Smooth muscle cell (in vitro differentiated cells): Measurements from ENCODE around the gene OR2D3. TPM values are rescaled to one million over a fixed set of nuclear protein-coding genes. Genes with fewer than 3 reads are reported as not detected.
"Not testable (repeated sequence)": the region's sequence is repeated elsewhere in the genome, so short reads cannot be mapped to it uniquely, and the experiment has no call there.

ENCODE experiments used
- DNase-seq: peaks from one replicate; lab custom pipeline; 2025; ENCODE audit not compliant: unreplicated experiment; lab: John Stamatoyannopoulos, UW
- H2AFZ ChIP-seq: fragments of 200-600 bp; sonication (generic); 2 replicates; pipeline ENCODE4 v1.6.0; 2016; ENCODE audit warnings: antibody characterized with exemption, low read depth, mild to moderate bottlenecking
- H3F3A ChIP-seq: fragments of 200-600 bp; sonication (generic); 2 replicates; pipeline ENCODE4 v1.6.0; 2017; ENCODE audit warnings: antibody characterized with exemption, low read depth
- H3K27ac ChIP-seq: fragments of 200-600 bp; sonication (generic); 2 replicates; pipeline ENCODE4 v1.5.1; 2016; ENCODE audit warnings: low read depth, mild to moderate bottlenecking
- H3K27me3 ChIP-seq: fragments of 200-600 bp; sonication (generic); 2 replicates; pipeline ENCODE4 v1.6.1; 2016; ENCODE audit warnings: low read depth, mild to moderate bottlenecking
- H3K36me3 ChIP-seq: fragments of 200-600 bp; sonication (generic); 2 replicates; pipeline ENCODE4 v1.5.1; 2016; ENCODE audit warnings: low read depth
- H3K4me1 ChIP-seq: fragments of 200-600 bp; sonication (generic); 2 replicates; pipeline ENCODE4 v1.5.1; 2016; ENCODE audit warnings: low read depth
- H3K4me2 ChIP-seq: fragments of 200-600 bp; sonication (generic); 2 replicates; pipeline ENCODE4 v1.6.0; 2016; ENCODE audit warnings: mild to moderate bottlenecking
- H3K4me3 ChIP-seq: fragments of 200-600 bp; sonication (generic); 2 replicates; pipeline ENCODE4 v1.5.1; 2016; ENCODE audit warnings: mild to moderate bottlenecking
- H3K79me2 ChIP-seq: fragments of 200-600 bp; sonication (generic); 2 replicates; pipeline ENCODE4 v1.6.0; 2016; ENCODE audit warnings: low read depth, mild to moderate bottlenecking
- H3K9ac ChIP-seq: fragments of 200-600 bp; sonication (generic); 2 replicates; pipeline ENCODE4 v1.6.0; 2016; ENCODE audit warnings: low read depth
- H3K9me3 ChIP-seq: fragments of 200-600 bp; sonication (generic); replicated peaks from 2 replicates; pipeline ENCODE4 v1.5.1; 2016; ENCODE audit warnings: low read depth
- H4K20me1 ChIP-seq: fragments of 200-600 bp; sonication (generic); 2 replicates; pipeline ENCODE4 v1.6.0; 2016; ENCODE audit warnings: low read depth
- WGBS: methylation state at CpG from one replicate; pipeline ENCODE4 v1.1.7; 2016; ENCODE audit warnings: low lambda C conversion rate; 5-methylcytosine and 5-hydroxymethylcytosine counted together
- polyA plus RNA-seq: library from polyadenylated mRNA; unstranded; fragments of >200 nt; fragmentation: Nextera tagmentation; extraction: Ambion mirVana; gene quantifications from 2 replicates; pipeline ENCODE4 v1.2.1, GENCODE V29; 2016
- total RNA-seq: library from RNA; depleted of rRNA; stranded (reverse); fragments of >200 nt; gene quantifications from 2 replicates; pipeline ENCODE4 v1.2.3, GENCODE V29; 2014
- TF ChIP-seq, protein P1 (sequence below): fragments of 200-600 bp; sonication (generic); IDR thresholded peaks from 2 replicates; pipeline ENCODE4 v1.5.1; 2017; ENCODE audit warnings: borderline replicate concordance, mild to moderate bottlenecking, antibody characterized with exemption; ENCODE audit not compliant: insufficient read depth, poor library complexity, severe bottlenecking

Gene OR2D3
- total and polyA plus RNA-seq, 2 experiments from 2014 or later, result not detected

DNA sequence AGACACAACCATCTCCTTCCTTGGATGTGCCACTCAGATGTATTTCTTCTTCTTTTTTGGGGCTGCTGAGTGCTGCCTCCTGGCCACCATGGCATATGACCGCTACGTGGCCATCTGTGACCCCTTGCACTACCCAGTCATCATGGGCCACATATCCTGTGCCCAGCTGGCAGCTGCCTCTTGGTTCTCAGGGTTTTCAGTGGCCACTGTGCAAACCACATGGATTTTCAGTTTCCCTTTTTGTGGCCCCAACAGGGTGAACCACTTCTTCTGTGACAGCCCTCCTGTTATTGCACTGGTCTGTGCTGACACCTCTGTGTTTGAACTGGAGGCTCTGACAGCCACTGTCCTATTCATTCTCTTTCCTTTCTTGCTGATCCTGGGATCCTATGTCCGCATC lies 43.9 kb upstream of the OR2D3 start:
- Histone ChIP-seq H4K20me1 (no peaks in the 10 kb centered on the region), H3K4me1 (no peaks in the 10 kb centered on the region), H3K4me2 (no peak overlapping the region), H2AFZ (no peak overlapping the region), H3K9me3 (no peaks in the 10 kb centered on the region), H3K79me2 (no peaks in the 10 kb centered on the region), H3K27me3 (no peaks in the 10 kb centered on the region), H3K9ac (no peak overlapping the region), H3K4me3 (no peak overlapping the region), H3K27ac (no peak overlapping the region), H3K36me3 (no peaks in the 10 kb centered on the region), H3F3A (no peaks in the 10 kb centered on the region)
- TF ChIP-seq, protein P1, sequence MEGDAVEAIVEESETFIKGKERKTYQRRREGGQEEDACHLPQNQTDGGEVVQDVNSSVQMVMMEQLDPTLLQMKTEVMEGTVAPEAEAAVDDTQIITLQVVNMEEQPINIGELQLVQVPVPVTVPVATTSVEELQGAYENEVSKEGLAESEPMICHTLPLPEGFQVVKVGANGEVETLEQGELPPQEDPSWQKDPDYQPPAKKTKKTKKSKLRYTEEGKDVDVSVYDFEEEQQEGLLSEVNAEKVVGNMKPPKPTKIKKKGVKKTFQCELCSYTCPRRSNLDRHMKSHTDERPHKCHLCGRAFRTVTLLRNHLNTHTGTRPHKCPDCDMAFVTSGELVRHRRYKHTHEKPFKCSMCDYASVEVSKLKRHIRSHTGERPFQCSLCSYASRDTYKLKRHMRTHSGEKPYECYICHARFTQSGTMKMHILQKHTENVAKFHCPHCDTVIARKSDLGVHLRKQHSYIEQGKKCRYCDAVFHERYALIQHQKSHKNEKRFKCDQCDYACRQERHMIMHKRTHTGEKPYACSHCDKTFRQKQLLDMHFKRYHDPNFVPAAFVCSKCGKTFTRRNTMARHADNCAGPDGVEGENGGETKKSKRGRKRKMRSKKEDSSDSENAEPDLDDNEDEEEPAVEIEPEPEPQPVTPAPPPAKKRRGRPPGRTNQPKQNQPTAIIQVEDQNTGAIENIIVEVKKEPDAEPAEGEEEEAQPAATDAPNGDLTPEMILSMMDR, result no peak
- DNase-seq, result no peak
- WGBS, result 87% methylated on average over 3 of the region's 3 CpGs

DNA sequence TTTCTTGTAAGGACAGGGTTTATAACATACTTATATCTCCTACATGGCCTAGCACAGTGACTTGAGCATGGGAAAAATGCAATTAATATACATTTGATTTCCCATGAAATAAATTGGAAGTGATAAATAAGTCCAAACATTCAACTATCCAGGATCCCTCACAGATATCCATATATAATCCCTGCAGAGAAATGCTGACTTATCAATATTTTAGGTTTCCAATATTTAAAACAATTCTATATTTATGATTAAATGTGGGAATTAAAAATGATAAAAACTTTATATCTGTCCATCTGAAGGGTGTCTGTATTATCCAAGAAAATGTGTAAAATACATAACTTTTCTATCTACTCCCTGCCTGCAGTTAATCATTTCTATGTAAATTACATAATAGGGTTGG lies 38.1 kb upstream of the OR2D3 start:
- Histone ChIP-seq H2AFZ (no peak overlapping the region), H3K4me2 (no peak overlapping the region), H3F3A (no peaks in the 10 kb centered on the region), H3K36me3 (no peaks in the 10 kb centered on the region), H3K4me1 (no peaks in the 10 kb centered on the region), H3K79me2 (no peaks in the 10 kb centered on the region), H3K27me3 (no peaks in the 10 kb centered on the region), H3K9me3 (no peaks in the 10 kb centered on the region), H4K20me1 (no peaks in the 10 kb centered on the region), H3K4me3 (no peak overlapping the region), H3K27ac (no peak overlapping the region), H3K9ac (no peak overlapping the region)
- DNase-seq, result no peak
- TF ChIP-seq, protein P1, result no peak

DNA sequence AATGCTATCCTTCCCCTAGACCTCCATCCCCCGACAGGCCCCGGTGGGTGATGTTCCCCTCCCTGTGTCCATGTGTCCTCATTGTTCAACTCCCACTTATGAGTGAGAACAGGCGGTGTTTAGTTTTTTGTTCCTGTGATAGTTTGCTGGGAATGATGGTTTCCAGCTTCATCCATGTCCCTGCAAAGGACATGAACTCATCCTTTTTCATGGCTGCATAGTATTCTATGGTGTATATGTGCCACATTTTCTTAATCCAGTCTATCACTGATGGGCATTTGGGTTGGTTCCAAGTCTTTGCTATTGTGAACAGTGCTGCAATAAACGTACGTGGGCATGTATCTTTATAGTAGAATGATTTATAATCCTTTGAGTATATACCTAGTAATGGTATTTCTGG lies 33.1 kb upstream of the OR2D3 start:
- H2AFZ ChIP-seq, H3K9ac ChIP-seq, H3K9me3 ChIP-seq, H3K27ac ChIP-seq, H3K4me3 ChIP-seq, H3K4me2 ChIP-seq, DNase-seq, H3K4me1 ChIP-seq, H3K36me3 ChIP-seq, H4K20me1 ChIP-seq, H3K79me2 ChIP-seq, H3F3A ChIP-seq, H3K27me3 ChIP-seq: not testable (repeated sequence)
- 96% methylated on average over 5 of the region's 5 CpGs for WGBS

DNA sequence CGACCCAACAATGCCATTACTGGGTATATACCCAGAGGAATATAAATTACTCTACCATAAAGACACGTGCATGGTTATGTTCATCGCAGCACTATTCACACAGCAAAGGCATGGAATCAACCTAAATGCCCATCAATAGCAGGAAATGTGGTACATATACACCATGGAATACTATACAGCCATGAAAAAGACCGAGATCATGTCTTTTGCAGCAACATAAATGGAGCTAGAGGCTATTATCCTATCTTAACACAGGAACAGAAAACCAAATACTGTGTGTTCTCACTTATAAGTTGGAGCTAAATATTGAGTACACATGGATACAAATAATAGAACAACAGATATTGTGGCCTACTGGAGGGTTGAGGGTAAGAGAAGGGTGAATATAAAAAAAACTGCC lies 32.0 kb upstream of the OR2D3 start:
- Histone ChIP-seq H3K9me3 (no peaks in the 10 kb centered on the region), H3K36me3 (no peaks in the 10 kb centered on the region), H3K4me2 (no peak overlapping the region), H3K4me3 (no peak overlapping the region), H3K79me2 (no peaks in the 10 kb centered on the region), H3K9ac (no peak overlapping the region), H4K20me1 (no peaks in the 10 kb centered on the region), H3F3A (no peaks in the 10 kb centered on the region), H2AFZ (no peak overlapping the region), H3K27ac (no peak overlapping the region), H3K4me1 (no peaks in the 10 kb centered on the region), H3K27me3 (no peaks in the 10 kb centered on the region)
- TF ChIP-seq, protein P1, result no peak
- 95% methylated on average over 4 of the region's 4 CpGs for WGBS
- DNase-seq, result no peak
